LNCaP clone FGC (cell line): Measurements from ENCODE around the gene ZNF202.

Experiments used
- DNase-seq: peaks from one replicate; pipeline ENCODE4 v3.0.0-alpha.2; 2011; ENCODE audit warnings: low read depth
- H3K4me3 ChIP-seq: 2 replicates; pipeline ENCODE4 v1.5.1; 2011; ENCODE audit warnings: mild to moderate bottlenecking, low read depth, low read length, control low read depth
- CTCF ChIP-seq: IDR thresholded peaks from 2 replicates; pipeline ENCODE4 v1.5.1; 2012; ENCODE audit warnings: mild to moderate bottlenecking; ENCODE audit not compliant: control insufficient read depth, insufficient read depth; ENCODE audit errors: extremely low read depth

The ZNF202 gene

GRCh38 chr11:123692961-123693360 lies 48.5 kb downstream of the ZNF202 start:
- DNase-seq: no peak
- H3K4me3 ChIP-seq: no peak overlapping the region
- TF ChIP-seq CTCF: no peak

GRCh38 chr11:123690485-123690884 lies 51.0 kb downstream of the ZNF202 start:
- no peak for TF ChIP-seq CTCF
- no peak for DNase-seq
- no peak overlapping the region for H3K4me3 ChIP-seq

DNA sequence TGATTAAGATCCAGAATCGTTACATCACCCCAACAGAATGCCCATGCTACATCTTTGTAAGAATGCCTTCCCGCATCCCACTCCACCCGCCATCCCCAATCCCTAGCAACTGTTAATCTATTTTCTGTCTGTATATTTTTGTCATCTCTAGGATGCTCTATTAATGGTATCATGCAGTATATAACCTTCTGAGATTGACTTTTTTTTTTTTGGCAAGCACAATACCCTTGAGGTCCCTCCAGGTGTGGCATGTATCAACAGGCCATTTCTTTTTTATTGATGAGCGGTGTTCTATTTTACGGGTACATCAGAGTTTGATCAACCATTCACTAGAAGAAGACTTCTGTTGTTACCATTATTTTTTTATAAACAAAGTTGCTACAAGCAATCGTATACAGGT lies 56.9 kb downstream of the ZNF202 start:
- H3K4me3 ChIP-seq: no peak overlapping the region
- TF ChIP-seq CTCF: no peak

DNA sequence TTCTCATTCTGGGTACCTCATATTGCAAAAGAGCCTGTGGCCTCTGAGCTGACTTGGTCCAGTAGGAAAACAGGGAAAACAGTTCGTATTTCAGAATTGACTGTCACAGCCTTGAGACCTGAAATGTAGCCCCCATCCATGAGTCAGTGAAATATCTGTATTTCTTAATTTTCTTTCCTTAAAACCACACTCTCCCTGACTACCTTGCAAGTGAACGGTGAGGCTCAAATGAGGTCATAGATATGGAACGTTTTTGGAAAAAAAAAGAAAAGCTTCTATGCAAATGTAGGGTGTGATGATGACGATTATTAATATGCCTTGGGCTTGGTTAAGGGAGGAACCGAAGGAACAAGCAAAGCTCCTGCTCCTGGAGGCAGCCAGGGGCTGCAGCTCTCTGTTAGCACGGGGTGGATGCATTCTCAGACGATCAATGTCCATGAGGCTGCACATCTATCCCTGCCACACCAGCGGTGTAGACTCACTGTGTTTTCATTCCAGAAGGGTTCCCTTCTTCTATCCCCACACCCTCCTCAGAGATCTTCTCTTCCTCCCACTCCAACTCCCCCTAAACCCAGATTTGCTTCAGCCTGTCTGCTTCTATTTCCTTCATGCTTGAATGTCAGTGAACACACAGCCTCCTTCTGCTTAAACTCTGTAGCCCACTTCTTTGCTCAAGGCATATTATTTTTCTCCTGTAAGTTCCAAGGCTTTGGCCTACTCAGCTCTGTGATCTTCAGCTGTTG lies 57.9 kb downstream of the ZNF202 start:
- H3K4me3 ChIP-seq: no peak overlapping the region
- DNase-seq: no peak

More for the DNA sequence above, 56.9 kb downstream of the ZNF202 start:
- DNase-seq: no peak

DNA sequence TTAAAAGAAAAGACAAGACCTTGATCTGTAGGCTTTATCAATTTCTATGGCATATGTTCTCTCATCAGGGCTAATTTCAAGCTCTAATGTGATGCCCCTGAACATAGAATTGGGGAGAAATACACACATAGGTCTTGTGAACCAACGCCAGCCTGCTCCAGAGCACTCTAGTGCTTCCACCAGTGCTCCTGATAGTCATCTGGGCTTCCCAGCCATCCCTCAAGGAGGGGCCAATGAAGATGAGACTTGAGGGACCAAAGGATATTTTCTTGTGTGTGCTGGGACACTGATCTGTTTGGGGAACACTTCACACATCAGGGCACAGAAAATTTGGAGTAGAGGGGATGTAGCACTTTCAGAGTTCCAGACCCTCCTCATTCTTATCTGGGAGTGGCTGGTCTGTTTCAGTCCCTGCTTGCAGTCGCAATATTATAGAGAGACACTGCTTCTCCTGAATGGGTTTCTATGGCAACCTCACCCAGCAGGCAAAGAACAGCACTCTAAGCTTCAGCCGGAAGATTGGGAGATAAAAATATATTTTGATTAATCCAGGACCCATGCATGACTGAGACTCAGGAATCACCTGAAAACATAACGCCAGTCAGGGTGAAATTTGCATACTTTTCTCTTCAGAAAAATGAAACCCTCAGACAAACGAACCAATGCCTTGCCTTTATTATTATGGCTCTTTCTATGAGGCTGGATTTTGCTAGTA lies 58.6 kb downstream of the ZNF202 start:
- no peak for TF ChIP-seq CTCF
- H3K4me3 ChIP-seq: no peak overlapping the region
- no peak for DNase-seq

More for the DNA sequence above, 57.9 kb downstream of the ZNF202 start:
- no peak for TF ChIP-seq CTCF

DNA sequence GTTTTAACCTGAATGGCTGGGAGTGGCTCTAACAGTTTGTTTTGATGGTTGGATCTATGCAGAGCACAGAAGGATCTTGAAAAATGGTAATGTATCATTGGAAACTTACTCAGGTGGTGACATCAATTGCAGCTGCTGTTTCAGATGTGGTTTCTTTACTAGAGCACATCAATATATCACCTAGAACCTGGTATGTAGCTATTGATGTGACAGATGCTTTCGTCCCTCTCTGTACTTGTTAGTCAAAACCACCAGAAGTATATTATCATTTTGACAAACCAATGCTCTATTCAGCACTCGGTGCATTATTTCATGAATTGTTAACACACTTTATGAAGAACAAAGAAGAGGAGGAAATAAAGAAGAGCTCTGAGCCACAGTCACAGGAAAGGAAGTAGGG lies 60.4 kb downstream of the ZNF202 start:
- DNase-seq: no peak
- no peak for TF ChIP-seq CTCF
- H3K4me3 ChIP-seq: no peak overlapping the region
